Activated naive CD8-positive, alpha-beta T cell (primary cell): ENCODE measurements around the gene RBBP5.
A peak's percentile ranks its signal among the peaks of the same experiment; 100 is the strongest.

ENCODE experiments used
- H3K27ac Mint-ChIP-seq: one replicate; pipeline ENCODE4 v1.8.0; 2021; ENCODE audit warnings: mixed read lengths
- H3K27me3 Mint-ChIP-seq: one replicate; pipeline ENCODE4 v1.8.0; 2021; ENCODE audit warnings: mixed read lengths
- H3K36me3 Mint-ChIP-seq: one replicate; pipeline ENCODE4 v1.8.0; 2021; ENCODE audit warnings: mixed read lengths
- H3K4me1 Mint-ChIP-seq: one replicate; pipeline ENCODE4 v1.8.0; 2021; ENCODE audit warnings: low read depth, mixed read lengths
- H3K4me3 Mint-ChIP-seq: one replicate; pipeline ENCODE4 v1.8.0; 2021; ENCODE audit warnings: mild to moderate bottlenecking, mixed read lengths
- H3K9me3 Mint-ChIP-seq: one replicate; pipeline ENCODE4 v1.8.0; 2021; ENCODE audit warnings: low read depth, mixed read lengths

The RBBP5 gene

GRCh38 chr1:205108464-205108863 lies 13.3 kb downstream of the RBBP5 start:
- Mint-ChIP-seq H3K4me3 (no peak overlapping the region), H3K36me3 (peaks cover 12% of the 10 kb centered on the region), H3K4me1 (peaks cover 18% of the 10 kb centered on the region), H3K9me3 (no peaks in the 10 kb centered on the region), H3K27me3 (no peaks in the 10 kb centered on the region), H3K27ac (no peak overlapping the region)

DNA sequence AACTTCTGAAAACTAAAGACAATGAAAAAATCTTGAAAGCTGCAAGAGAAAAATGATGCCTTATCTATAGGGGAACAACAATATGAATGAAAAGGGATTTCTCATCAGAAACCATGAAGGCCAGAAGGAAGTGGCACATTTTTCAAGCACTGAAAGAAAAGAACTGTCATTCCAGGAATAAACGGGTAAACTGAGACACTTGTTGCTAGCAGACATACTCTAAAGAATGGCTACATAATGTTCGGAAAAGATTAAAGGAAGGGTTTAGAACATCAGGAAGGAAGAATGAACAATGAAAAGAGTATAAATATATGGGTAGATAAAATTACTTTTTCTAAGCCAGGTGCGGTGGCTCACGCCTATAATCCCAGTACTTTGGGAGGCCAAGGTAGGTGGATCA lies 14.5 kb downstream of the RBBP5 start:
- Mint-ChIP-seq H3K27ac (no peak overlapping the region), H3K36me3 (peaks cover 13% of the 10 kb centered on the region), H3K4me3 (no peak overlapping the region), H3K4me1 (peaks cover 16% of the 10 kb centered on the region), H3K9me3 (no peaks in the 10 kb centered on the region), H3K27me3 (no peaks in the 10 kb centered on the region)

DNA sequence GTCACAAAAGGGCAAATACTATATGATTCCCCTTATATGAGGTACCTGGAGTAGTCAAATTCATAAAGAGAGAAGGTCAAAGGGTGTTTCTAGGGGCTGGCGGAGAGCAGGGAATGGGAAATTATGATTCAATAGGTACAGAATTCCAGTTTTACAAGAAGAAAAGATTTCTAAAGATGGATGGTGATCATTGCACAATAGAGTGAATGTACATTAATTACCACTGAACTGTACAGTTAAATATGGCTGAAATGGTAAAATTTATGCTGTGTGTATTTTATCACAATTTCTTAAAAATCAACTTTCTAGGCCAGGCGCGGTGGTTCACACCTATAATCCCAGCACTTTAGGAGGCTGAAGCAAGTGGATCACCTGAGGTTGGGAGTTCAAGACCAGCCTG lies 19.4 kb downstream of the RBBP5 start:
- Mint-ChIP-seq H3K36me3 (peaks cover 16% of the 10 kb centered on the region), H3K4me3 (no peak overlapping the region), H3K4me1 (peaks cover 7% of the 10 kb centered on the region), H3K9me3 (no peaks in the 10 kb centered on the region), H3K27me3 (no peaks in the 10 kb centered on the region), H3K27ac (peak overlapping the region; percentile 16)

GRCh38 chr1:205098242-205098641 lies 23.5 kb downstream of the RBBP5 start:
- H3K27me3 Mint-ChIP-seq, result no peaks in the 10 kb centered on the region
- H3K27ac Mint-ChIP-seq, result no peak overlapping the region
- peaks cover 11% of the 10 kb centered on the region for H3K36me3 Mint-ChIP-seq
- H3K4me1 Mint-ChIP-seq, result no peaks in the 10 kb centered on the region
- no peaks in the 10 kb centered on the region for H3K9me3 Mint-ChIP-seq
- no peak overlapping the region for H3K4me3 Mint-ChIP-seq

DNA sequence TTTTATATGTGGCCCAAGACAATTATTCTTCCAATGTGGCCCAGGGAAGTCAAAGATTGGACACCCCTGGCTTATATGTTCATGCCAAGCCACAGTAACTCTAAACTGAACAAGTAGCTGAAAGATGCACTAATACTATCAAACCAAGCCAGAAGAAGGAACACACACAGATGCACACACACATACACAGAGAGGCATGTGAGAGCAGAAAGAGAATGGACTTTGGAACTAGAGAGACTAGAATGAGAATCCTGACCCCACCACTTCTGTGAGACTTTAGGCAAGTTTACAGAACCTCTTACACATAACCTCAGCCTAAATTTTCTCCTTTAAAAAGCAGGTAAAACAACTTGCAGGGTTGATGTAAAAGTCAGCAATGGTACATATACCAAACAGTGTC lies 26.4 kb downstream of the RBBP5 start:
- H3K9me3 Mint-ChIP-seq, result no peaks in the 10 kb centered on the region
- H3K27me3 Mint-ChIP-seq, result no peaks in the 10 kb centered on the region
- H3K36me3 Mint-ChIP-seq, result peaks cover 8% of the 10 kb centered on the region
- H3K4me3 Mint-ChIP-seq, result no peak overlapping the region
- H3K27ac Mint-ChIP-seq, result no peak overlapping the region
- no peaks in the 10 kb centered on the region for H3K4me1 Mint-ChIP-seq

DNA sequence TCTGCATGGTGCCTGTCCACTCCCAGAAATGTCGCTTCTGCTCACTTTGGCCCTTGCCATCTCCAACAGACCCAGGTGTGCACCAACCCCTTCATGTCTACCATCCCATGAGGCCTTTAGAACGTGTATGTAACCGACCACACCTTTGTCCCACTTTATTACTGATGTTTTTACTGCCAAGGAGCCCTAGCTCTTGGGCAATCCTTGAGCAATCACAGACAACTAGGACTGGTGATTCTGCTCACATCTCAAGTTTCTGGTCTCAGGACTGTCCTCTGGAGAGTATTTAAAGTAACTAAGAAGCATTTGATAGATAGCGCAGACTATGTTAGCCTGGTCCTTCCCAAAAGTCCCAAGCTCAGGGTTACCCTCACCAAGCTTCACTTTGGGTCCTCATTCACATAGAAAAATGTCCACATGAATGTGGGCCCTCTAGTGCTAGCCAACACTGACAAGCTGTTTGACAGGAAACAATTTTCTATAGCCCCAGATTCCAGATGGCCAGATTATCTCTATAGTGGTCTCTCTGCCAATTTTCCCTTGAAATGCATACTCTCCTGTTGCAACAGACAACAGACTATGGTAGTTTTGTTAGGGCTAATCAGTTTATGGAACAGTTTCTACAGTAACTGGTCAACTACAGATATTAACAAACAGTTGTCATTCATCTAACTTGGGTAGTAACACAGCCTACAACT lies 30.6 kb downstream of the RBBP5 start:
- Mint-ChIP-seq H3K9me3 (no peaks in the 10 kb centered on the region), H3K4me1 (no peaks in the 10 kb centered on the region), H3K27me3 (no peaks in the 10 kb centered on the region), H3K36me3 (peaks cover 12% of the 10 kb centered on the region), H3K27ac (no peak overlapping the region), H3K4me3 (no peak overlapping the region)

DNA sequence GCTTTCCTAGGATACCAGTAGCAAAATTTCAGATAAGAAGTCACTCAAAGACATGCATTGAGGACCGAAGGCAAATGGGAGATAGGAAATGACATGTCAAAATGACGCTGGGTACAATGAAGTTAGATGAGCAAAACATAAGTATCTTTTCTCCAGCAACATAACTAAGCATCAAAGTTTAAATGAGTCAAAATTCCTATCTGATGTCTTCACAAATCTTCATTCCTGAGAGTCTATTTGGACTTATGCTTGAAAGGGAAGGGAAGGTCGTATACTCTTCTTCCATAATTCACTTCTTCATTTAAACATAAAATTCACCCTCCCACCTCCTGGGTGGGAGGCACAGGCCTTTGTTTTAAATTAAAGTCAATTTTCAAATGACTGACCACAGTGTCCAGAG lies 33.4 kb downstream of the RBBP5 start:
- Mint-ChIP-seq H3K27ac (no peak overlapping the region), H3K4me3 (no peak overlapping the region), H3K4me1 (no peaks in the 10 kb centered on the region), H3K27me3 (no peaks in the 10 kb centered on the region), H3K36me3 (peaks cover 15% of the 10 kb centered on the region), H3K9me3 (no peaks in the 10 kb centered on the region)

GRCh38 chr1:205084360-205084759 lies 37.4 kb downstream of the RBBP5 start, which contains the start of gene TMEM81:
TSS of gene TMEM81 (minus strand) at chr1:205084460. CDS start at chr1:205084320, 140 bp downstream.
- Mint-ChIP-seq H3K9me3 (no peaks in the 10 kb centered on the region), H3K36me3 (peaks cover 16% of the 10 kb centered on the region), H3K27ac (no peak within 1 kb of the TSS), H3K27me3 (no peaks in the 10 kb centered on the region), H3K4me3 (no peak within 1 kb of the TSS), H3K4me1 (no peaks in the 10 kb centered on the region)

DNA sequence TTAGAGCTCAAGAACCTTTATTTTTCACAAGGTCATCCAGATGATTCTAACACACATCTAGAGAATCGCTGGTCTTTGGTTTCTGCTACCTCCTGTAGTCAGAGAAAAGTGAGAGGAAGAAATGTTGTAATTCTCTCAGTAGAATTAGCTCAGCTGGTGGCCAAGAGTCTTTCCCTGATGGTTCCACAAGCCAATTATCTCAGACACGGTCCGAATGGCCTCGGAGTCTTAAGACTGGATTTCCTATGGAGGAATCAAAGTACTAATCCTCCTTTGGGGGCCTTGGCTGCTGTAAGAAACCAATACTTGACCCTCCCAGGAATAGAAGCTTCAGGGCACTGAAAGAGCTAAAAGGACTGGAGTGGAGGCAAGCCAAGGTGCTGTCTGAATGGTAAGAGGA lies 39.3 kb downstream of the RBBP5 start:
- Mint-ChIP-seq H3K4me3 (no peak overlapping the region), H3K36me3 (peaks cover 10% of the 10 kb centered on the region), H3K9me3 (no peaks in the 10 kb centered on the region), H3K27me3 (no peaks in the 10 kb centered on the region), H3K27ac (no peak overlapping the region), H3K4me1 (no peaks in the 10 kb centered on the region)

DNA sequence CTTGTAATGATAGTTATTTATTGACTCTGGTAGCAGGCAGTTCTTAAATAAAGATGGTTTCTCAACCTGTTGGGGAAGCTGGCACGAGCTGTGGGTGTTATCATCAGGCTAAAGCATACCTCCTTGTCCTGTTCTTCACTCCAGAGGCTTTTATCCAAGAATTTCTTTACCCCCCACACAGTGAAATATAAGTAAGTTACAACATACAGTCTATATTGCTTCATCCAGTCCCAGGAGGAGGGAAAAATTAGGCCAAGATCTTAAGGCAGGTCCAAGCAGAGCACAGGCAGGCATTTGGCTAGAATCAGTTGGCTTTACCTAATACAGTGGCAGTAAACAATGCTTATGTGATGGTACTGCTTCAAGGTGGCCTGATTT lies 43.9 kb downstream of the RBBP5 start:
- Mint-ChIP-seq H3K4me1 (no peaks in the 10 kb centered on the region), H3K27me3 (no peaks in the 10 kb centered on the region), H3K27ac (no peak overlapping the region), H3K36me3 (peaks cover 1% of the 10 kb centered on the region), H3K9me3 (no peaks in the 10 kb centered on the region), H3K4me3 (no peak overlapping the region)

DNA sequence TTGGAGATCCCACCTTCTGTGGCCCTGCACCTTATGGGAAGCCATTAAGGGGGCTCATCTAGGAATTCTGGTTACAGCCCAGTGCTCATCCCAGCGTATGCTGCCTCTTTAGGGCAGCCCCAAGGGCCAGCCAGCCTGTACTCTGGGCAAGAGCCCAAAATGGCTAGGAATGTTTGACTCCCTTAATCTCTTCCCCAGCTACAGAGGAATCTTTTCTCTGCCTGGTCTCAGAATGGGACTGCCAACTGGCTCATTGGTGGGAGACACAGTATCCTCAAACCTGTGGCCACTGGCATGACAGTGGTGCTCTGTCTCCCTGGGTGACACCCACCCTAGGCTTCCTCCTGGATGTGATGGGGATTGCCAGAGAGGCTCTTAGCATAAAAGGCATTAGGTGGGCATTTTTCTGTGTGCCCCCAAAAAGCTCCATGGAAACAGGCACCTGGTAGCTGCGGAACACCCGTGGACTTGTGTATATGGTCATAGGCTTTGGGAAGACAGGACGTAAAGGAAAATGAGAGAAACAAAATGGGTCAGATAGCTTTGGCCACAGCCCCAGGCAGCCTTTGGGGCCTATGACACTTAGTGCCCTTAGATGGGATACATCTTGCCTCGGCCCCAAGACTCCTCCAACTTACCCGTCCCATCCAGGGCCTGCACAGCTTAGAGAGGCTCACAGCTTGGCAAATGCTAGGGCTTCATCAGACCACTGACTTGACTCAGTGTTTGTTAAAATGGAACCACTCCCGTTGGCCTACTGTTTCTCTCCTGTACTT lies 44.4 kb downstream of the RBBP5 start:
- H3K27ac Mint-ChIP-seq, result no peak overlapping the region
- H3K36me3 Mint-ChIP-seq, result no peaks in the 10 kb centered on the region
- no peaks in the 10 kb centered on the region for H3K9me3 Mint-ChIP-seq
- H3K27me3 Mint-ChIP-seq, result no peaks in the 10 kb centered on the region
- no peak overlapping the region for H3K4me3 Mint-ChIP-seq
- H3K4me1 Mint-ChIP-seq, result no peaks in the 10 kb centered on the region

DNA sequence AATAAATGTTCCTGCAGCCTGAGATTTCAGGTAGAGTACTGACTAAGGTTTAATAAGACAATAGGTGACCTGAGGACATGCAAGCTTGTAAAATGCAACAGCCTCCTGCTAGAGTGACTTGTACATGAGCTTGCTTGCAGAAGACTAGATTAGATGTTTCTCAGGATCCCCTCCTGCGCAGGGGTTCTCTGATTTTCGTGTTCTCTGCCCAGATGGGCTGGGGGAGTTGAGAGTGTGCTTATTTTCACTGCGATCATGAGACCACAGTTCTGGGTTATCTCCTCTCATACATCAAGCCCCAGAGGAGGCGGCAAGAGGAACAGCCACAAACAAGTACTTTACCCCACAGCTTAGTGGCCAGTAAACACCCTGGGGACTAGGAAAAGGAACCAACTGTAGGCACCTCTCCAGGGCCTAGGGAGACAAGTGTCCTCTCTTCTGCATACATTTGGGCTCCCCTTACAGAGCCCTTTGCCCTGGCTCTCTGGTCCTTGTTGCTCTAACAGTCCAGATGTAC lies 45.5 kb downstream of the RBBP5 start:
- H3K27ac Mint-ChIP-seq, result no peak overlapping the region

GRCh38 chr1:205075642-205076155 lies 46.1 kb downstream of the RBBP5 start:
- H3K9me3 Mint-ChIP-seq, result no peaks in the 10 kb centered on the region
- H3K27me3 Mint-ChIP-seq, result no peaks in the 10 kb centered on the region
- H3K36me3 Mint-ChIP-seq, result no peaks in the 10 kb centered on the region
- H3K4me3 Mint-ChIP-seq, result no peak overlapping the region
- H3K27ac Mint-ChIP-seq, result no peak overlapping the region
- H3K4me1 Mint-ChIP-seq, result no peaks in the 10 kb centered on the region

More for the DNA sequence above, 45.5 kb downstream of the RBBP5 start:
- Mint-ChIP-seq H3K27me3 (no peaks in the 10 kb centered on the region), H3K4me1 (no peaks in the 10 kb centered on the region), H3K36me3 (no peaks in the 10 kb centered on the region), H3K4me3 (no peak overlapping the region), H3K9me3 (no peaks in the 10 kb centered on the region)

DNA sequence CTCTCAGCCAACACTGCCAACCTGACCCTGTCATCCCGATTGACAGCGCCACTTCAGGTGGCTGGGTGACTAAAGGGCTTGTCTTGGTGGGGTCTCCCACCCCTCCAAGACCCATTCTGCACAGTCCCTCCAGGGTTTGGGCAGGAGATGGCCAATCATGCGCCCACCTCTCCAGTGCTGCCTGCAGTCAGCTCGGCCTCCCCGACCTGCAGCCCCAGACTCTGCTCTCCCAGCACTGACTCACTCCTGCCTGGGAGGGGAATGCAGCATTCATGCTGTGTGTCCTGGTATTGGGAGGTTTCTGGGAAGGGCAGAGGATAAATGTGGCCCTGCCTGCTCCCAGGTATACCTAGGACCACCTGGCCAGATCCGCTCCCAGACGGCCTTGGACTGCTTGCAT lies 47.3 kb downstream of the RBBP5 start:
- Mint-ChIP-seq H3K27ac (no peak overlapping the region), H3K9me3 (no peaks in the 10 kb centered on the region), H3K27me3 (no peaks in the 10 kb centered on the region), H3K36me3 (no peaks in the 10 kb centered on the region), H3K4me3 (no peak overlapping the region), H3K4me1 (no peaks in the 10 kb centered on the region)

GRCh38 chr1:205074084-205074483 lies 47.7 kb downstream of the RBBP5 start:
- Mint-ChIP-seq H3K36me3 (no peaks in the 10 kb centered on the region), H3K9me3 (no peaks in the 10 kb centered on the region), H3K27ac (no peak overlapping the region), H3K27me3 (no peaks in the 10 kb centered on the region), H3K4me1 (no peaks in the 10 kb centered on the region), H3K4me3 (no peak overlapping the region)
